PC-3 (cell line): ENCODE data around the gene PCNP. TPM values are rescaled to one million over a fixed set of nuclear protein-coding genes. Genes with fewer than 3 reads are reported as not detected.
"Not testable (repeated sequence)": the region's sequence is repeated elsewhere in the genome, so short reads cannot be mapped to it uniquely, and the experiment has no call there.

Experiments
- ATAC-seq: fragments of 200-7000 bp; cut with Tn5 transposase; 2 replicates; pipeline ENCODE4 v1.9.1; 2020; ENCODE audit warnings: mild to moderate bottlenecking, moderate library complexity
- BruUV-seq: library from RNA; stranded (reverse); fragments of 400-500 nt; replicated peaks from 2 replicates; lab custom pipeline; 2021; lab: Mats Ljungman, UMichigan
- CTCF ChIA-PET: fragments of 300-600 bp; sonication (Branson Sonifier 250); formaldehyde crosslinking; loops from one replicate; lab custom pipeline; 2022; ENCODE audit warnings: antibody characterized with exemption; lab: Charles Lee
- POLR2A ChIA-PET: fragments of 300-600 bp; sonication (Branson Sonifier 250); formaldehyde crosslinking; loops from one replicate; lab custom pipeline; 2022; ENCODE audit warnings: antibody characterized with exemption; ENCODE audit not compliant: unreplicated experiment; lab: Charles Lee
- DNase-seq: peaks from one replicate; pipeline ENCODE4 v3.0.0-alpha.2; 2015
- H2AFZ ChIP-seq: fragments of 300-600 bp; sonication (generic); 2 replicates; pipeline ENCODE4 v1.6.0; 2016; ENCODE audit warnings: antibody characterized with exemption, low read length
- H3F3A ChIP-seq: fragments of 300-600 bp; sonication (generic); one replicate; pipeline ENCODE4 v1.6.0; 2017; ENCODE audit warnings: antibody characterized with exemption, low read length, control low read depth, mild to moderate bottlenecking; ENCODE audit not compliant: unreplicated experiment
- H3K27ac ChIP-seq: fragments of 300-600 bp; sonication (generic); 2 replicates; pipeline ENCODE4 v1.5.1; 2016; ENCODE audit warnings: mild to moderate bottlenecking, low read length
- H3K27me3 ChIP-seq: fragments of 300-600 bp; sonication (generic); 2 replicates; pipeline ENCODE4 v1.6.1; 2016; ENCODE audit warnings: low read length, mixed read lengths
- H3K36me3 ChIP-seq: fragments of 300-600 bp; sonication (generic); 2 replicates; pipeline ENCODE4 v1.6.1; 2016; ENCODE audit warnings: low read depth, mixed run types, low read length, mixed read lengths
- H3K4me1 ChIP-seq: fragments of 300-600 bp; sonication (generic); 2 replicates; pipeline ENCODE4 v1.5.1; 2016; ENCODE audit warnings: low read length; ENCODE audit not compliant: insufficient read depth
- H3K4me2 ChIP-seq: fragments of 300-600 bp; sonication (generic); 2 replicates; pipeline ENCODE4 v1.6.0; 2016; ENCODE audit warnings: low read length
- H3K4me3 ChIP-seq: fragments of 300-600 bp; sonication (generic); 2 replicates; pipeline ENCODE4 v1.5.1; 2016; ENCODE audit warnings: mild to moderate bottlenecking, low read length, mixed read lengths
- H3K79me2 ChIP-seq: fragments of 300-600 bp; sonication (generic); 2 replicates; pipeline ENCODE4 v1.6.1; 2017; ENCODE audit warnings: low read length, mixed read lengths
- H3K9ac ChIP-seq: fragments of 300-600 bp; sonication (generic); 2 replicates; pipeline ENCODE4 v1.6.0; 2016; ENCODE audit warnings: mild to moderate bottlenecking, low read length
- H3K9me2 ChIP-seq: fragments of 300-600 bp; sonication (generic); replicated peaks from 2 replicates; pipeline ENCODE4 v1.6.1; 2016; ENCODE audit warnings: mixed run types, low read length, mixed read lengths
- H3K9me3 ChIP-seq: fragments of 300-600 bp; sonication (generic); 2 replicates; pipeline ENCODE4 v1.6.1; 2016; ENCODE audit warnings: low read length, mixed read lengths
- H4K20me1 ChIP-seq: fragments of 300-600 bp; sonication (generic); 2 replicates; pipeline ENCODE4 v1.6.1; 2016; ENCODE audit warnings: low read length, mixed read lengths
- CTCF ChIP-seq: fragments of 300-600 bp; sonication (generic); conservative IDR thresholded peaks from 2 replicates; pipeline ENCODE4 v1.5.1; 2017; ENCODE audit warnings: antibody characterized with exemption, low read depth, mild to moderate bottlenecking, low read length
- EZH2 ChIP-seq: fragments of 300-600 bp; sonication (generic); IDR thresholded peaks from one replicate; pipeline ENCODE4 v1.6.1; 2017; ENCODE audit warnings: antibody characterized with exemption, mild to moderate bottlenecking, low read length; ENCODE audit not compliant: unreplicated experiment
- EZH2phosphoT487 ChIP-seq: fragments of 300-600 bp; sonication (generic); IDR thresholded peaks from 2 replicates; pipeline ENCODE4 v1.6.1; 2018; ENCODE audit warnings: mild to moderate bottlenecking, antibody characterized with exemption, low read length, borderline replicate concordance
- intact Hi-C: fragments of 100-400 bp; cut with micrococcal nuclease; formaldehyde crosslinking; loops from 2 replicates; pipeline ENCODE4 v1.9.0; 2023
- total RNA-seq: library from RNA; depleted of rRNA; stranded (reverse); fragments of >200 nt; gene quantifications from 2 replicates; pipeline ENCODE4 v1.2.3, GENCODE V29; 2014

The PCNP gene
- total RNA-seq, 1 experiment from 2014 or later = 71.1 TPM

GRCh38 chr3:101549473-101549872 lies 24.5 kb upstream of the PCNP start:
- ATAC-seq (no peak), DNase-seq (no peak)
- Histone ChIP-seq H3K79me2 (no peaks in the 10 kb centered on the region), H3K27me3 (no peaks in the 10 kb centered on the region), H3K4me3 (no peak overlapping the region), H4K20me1 (no peaks in the 10 kb centered on the region), H3K9me3 (no peaks in the 10 kb centered on the region), H3F3A (no peaks in the 10 kb centered on the region), H3K27ac (no peak overlapping the region), H3K36me3 (no peaks in the 10 kb centered on the region), H3K9ac (no peak overlapping the region), H3K9me2 (no peaks in the 10 kb centered on the region), H3K4me1 (no peaks in the 10 kb centered on the region), H3K4me2 (no peak overlapping the region), H2AFZ (no peak overlapping the region)
- BruUV-seq = no TSS peak
- TF ChIP-seq EZH2phosphoT487 (no peak), EZH2 (no peak), CTCF (no peak)
- intact Hi-C loops = loop anchor here (10.0 kb wide), 1 partner anchor 135 kb away; no protein-coding TSS in a partner anchor
- ChIA-PET POLR2A (no interaction called here), CTCF (no interaction called here)

GRCh38 chr3:101551359-101552081 lies 22.5 kb upstream of the PCNP start:
- H3K9me3 ChIP-seq, H3K36me3 ChIP-seq, H3K4me3 ChIP-seq, CTCF ChIA-PET, DNase-seq, H3K27me3 ChIP-seq, intact Hi-C loops, H3K27ac ChIP-seq, H3K9me2 ChIP-seq, H4K20me1 ChIP-seq, H3K4me2 ChIP-seq, H3K4me1 ChIP-seq, H3K9ac ChIP-seq, BruUV-seq, POLR2A ChIA-PET, H2AFZ ChIP-seq, H3K79me2 ChIP-seq, H3F3A ChIP-seq, ATAC-seq: not testable (repeated sequence)

- H3K9me2 ChIP-seq, H3K36me3 ChIP-seq, H3K79me2 ChIP-seq, ATAC-seq, H3F3A ChIP-seq, CTCF ChIA-PET, intact Hi-C loops, H3K27me3 ChIP-seq, BruUV-seq, H4K20me1 ChIP-seq, H3K27ac ChIP-seq, H3K4me1 ChIP-seq, H2AFZ ChIP-seq, DNase-seq, H3K9me3 ChIP-seq, POLR2A ChIA-PET, H3K4me3 ChIP-seq, H3K4me2 ChIP-seq, H3K9ac ChIP-seq: not testable (repeated sequence)
Observed at GRCh38 chr3:101553381-101553780, 20.6 kb upstream of the PCNP start.

GRCh38 chr3:101556064-101556463 lies 17.9 kb upstream of the PCNP start:
- H3K4me2 ChIP-seq = no peak overlapping the region
- no peaks in the 10 kb centered on the region for H3K79me2 ChIP-seq
- H3K4me3 ChIP-seq = no peak overlapping the region
- no TSS peak for BruUV-seq
- POLR2A ChIA-PET = no interaction called here
- H3K9ac ChIP-seq = no peak overlapping the region
- TF ChIP-seq EZH2phosphoT487 (no peak), EZH2 (no peak), CTCF (no peak)
- no peak overlapping the region for H2AFZ ChIP-seq
- no peaks in the 10 kb centered on the region for H3K4me1 ChIP-seq
- CTCF ChIA-PET = no interaction called here
- no peaks in the 10 kb centered on the region for H3K27me3 ChIP-seq
- no peaks in the 10 kb centered on the region for H3K9me3 ChIP-seq
- H3F3A ChIP-seq = no peaks in the 10 kb centered on the region
- no peak for DNase-seq
- intact Hi-C loops = no loop called here
- ATAC-seq = no peak
- no peaks in the 10 kb centered on the region for H3K9me2 ChIP-seq
- H3K36me3 ChIP-seq = no peaks in the 10 kb centered on the region
- no peak overlapping the region for H3K27ac ChIP-seq
- no peaks in the 10 kb centered on the region for H4K20me1 ChIP-seq
